Measurements from ENCODE around the gene FGD6.
"Not testable (repeated sequence)": the region's sequence is repeated elsewhere in the genome, so short reads cannot be mapped to it uniquely, and the experiment has no call there.

DNA sequence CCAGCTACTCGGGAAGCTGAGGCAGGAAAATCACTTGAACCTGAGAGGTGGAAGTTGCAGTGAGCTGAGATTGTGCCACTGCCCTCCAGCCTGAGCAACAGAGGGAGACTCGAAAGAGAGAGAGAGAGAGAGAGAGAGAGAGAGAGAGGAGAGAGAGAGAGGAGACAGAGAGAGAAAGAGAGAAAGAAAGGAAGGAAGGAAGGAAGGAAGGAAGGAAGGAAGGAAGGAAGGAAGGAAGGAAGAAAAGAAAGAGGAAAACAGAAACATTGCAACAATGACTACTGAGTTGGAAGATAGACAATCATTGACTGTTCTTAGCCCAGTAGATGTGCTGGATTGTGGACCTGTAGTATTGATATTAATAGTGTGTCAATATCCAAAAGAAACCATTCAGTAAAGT lies 22.6 kb upstream of the FGD6 start:
- TF ChIP-seq POLR2A (IDR thresholded peaks at IDR 0.05; ENCODE audit: extremely low read depth, insufficient read length), result not testable (repeated sequence)
- TF ChIP-seq, protein P1, sequence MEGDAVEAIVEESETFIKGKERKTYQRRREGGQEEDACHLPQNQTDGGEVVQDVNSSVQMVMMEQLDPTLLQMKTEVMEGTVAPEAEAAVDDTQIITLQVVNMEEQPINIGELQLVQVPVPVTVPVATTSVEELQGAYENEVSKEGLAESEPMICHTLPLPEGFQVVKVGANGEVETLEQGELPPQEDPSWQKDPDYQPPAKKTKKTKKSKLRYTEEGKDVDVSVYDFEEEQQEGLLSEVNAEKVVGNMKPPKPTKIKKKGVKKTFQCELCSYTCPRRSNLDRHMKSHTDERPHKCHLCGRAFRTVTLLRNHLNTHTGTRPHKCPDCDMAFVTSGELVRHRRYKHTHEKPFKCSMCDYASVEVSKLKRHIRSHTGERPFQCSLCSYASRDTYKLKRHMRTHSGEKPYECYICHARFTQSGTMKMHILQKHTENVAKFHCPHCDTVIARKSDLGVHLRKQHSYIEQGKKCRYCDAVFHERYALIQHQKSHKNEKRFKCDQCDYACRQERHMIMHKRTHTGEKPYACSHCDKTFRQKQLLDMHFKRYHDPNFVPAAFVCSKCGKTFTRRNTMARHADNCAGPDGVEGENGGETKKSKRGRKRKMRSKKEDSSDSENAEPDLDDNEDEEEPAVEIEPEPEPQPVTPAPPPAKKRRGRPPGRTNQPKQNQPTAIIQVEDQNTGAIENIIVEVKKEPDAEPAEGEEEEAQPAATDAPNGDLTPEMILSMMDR (IDR thresholded peaks at IDR 0.05; ENCODE audit: low read depth, low read length), result not testable (repeated sequence)
